ENCODE results near the gene TP53BP2.
"Not testable (repeated sequence)": the region's sequence is repeated elsewhere in the genome, so short reads cannot be mapped to it uniquely, and the experiment has no call there.

The TP53BP2 gene

DNA sequence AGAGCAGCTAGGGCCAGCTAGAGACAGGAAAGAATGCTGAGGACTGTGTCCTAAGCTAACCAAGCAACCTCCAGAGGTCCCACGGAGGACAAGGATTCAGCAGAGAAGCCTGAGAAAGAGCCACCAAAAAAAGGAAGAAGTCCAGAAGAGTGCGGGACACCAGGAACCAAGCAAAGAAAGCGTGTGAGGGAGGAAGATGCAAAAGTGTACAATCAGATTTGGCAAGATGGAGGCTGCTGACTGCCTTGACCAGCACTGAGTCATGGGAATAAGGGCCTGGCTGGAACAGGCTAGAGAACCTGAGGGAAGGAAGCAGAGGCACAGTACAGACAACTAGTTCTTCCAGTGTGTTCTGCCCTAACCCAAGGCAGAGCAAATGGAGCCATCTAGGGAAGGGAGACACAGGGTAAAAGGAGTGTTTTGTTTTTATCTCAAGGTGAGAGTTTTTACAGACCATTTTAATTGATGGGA lies 18.5 kb downstream of the TP53BP2 start:
- DNase-seq, result no peak

DNA sequence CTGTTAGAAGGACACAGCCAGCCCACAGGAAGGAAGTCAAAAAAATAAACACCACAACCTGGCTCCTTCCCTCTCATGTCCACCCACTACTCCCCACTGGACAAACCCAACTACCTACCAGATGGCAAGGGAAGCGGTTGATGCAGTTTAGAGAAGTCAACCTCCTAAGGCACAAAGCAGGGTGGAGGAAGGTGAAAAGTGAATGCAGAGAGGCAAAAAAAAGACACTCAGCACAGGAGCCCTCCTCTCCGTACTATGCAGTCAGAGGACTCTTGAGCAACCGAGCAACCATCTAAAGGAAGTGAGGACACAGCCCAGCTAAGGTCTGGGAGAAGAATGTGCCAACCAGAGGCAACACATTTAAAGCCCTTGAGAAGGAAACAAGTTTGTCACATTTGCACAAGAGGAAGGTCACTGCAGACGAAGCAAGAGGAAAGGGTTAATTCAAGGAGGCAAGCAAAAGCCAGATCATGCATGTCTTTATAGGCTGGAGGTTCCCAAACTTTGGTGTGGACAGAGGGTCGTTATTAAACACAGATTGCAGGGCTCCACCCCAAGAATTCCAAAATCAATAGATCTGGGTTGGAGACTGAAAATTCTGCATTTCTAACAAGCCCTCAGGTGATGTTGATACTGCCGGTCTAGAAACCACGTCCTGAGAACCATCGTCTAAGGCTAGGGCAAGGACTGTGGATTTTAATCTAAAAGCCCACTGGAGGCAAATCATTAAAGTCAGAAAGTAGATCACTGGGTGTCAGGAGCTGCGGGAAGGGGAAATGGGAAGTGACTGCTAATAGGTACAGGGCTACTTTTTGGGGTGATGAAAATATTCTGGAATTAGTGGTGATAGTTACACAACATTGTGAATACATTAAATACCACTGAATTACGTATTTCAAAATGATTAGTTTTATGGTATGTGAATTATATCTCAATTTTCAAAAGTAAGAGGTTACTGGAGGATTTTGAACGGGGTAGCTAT lies 19.7 kb downstream of the TP53BP2 start:
- peak; percentile 84 for DNase-seq

- DNase-seq, result no peak
Measured at GRCh38 chr1:223824712-223825111, 21.0 kb downstream of the TP53BP2 start.

- no peak for DNase-seq
Measured at GRCh38 chr1:223824287-223824686, 21.5 kb downstream of the TP53BP2 start.

- DNase-seq, result no peak
Measured at GRCh38 chr1:223820971-223821370, 24.8 kb downstream of the TP53BP2 start.

GRCh38 chr1:223820515-223820858 lies 25.3 kb downstream of the TP53BP2 start:
- DNase-seq, result no peak

DNA sequence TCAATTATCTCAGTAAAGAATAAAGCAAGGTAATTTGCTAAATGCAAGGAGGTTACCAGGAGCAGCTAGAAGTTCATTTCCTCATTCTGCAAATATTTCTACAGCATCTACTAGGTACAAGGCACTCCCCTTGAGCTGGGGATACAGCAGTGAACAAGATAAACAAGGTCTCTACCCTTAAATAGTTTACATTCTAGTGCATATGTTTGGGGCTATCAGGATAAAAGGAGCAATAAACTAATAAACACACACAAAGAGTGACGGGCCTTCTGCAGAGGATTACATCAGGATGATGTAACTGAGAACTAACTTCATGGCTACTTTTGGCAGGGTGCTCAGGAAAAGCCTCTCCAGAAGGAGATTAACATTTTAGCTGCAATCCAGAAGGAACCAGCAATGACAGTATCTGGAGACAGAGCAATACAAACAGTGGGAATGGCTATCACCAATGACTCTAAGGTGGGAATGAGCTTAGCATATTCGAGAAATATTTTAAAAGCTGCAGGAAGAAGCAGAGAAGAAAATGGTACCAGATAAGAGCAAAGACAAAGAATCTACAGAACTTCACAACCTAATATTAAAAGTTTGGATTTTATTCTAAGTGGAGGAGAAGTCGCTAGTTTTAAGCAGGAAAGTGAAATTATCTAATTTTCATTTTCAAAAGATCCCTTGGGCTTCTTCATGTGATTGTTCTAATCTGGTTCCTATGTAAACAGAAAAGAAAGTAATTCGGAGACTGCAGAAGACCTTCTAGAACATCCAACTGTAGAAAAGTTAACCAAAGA lies 25.8 kb downstream of the TP53BP2 start:
- DNase-seq, result no peak

- DNase-seq, result not testable (repeated sequence)
Measured at GRCh38 chr1:223817265-223817664, 28.5 kb downstream of the TP53BP2 start.

- no peak for DNase-seq
Measured at GRCh38 chr1:223815865-223816264, 29.9 kb downstream of the TP53BP2 start.

GRCh38 chr1:223815020-223815853 lies 30.5 kb downstream of the TP53BP2 start:
- no peak for DNase-seq

GRCh38 chr1:223813645-223814044 lies 32.1 kb downstream of the TP53BP2 start:
- DNase-seq, result no peak

GRCh38 chr1:223811634-223812101 lies 34.1 kb downstream of the TP53BP2 start:
- peak; percentile 79 for DNase-seq

- no peak for DNase-seq
Measured at GRCh38 chr1:223810586-223810985, 35.2 kb downstream of the TP53BP2 start.

- DNase-seq, result not testable (repeated sequence)
Measured at GRCh38 chr1:223809905-223810304, 35.8 kb downstream of the TP53BP2 start.

DNA sequence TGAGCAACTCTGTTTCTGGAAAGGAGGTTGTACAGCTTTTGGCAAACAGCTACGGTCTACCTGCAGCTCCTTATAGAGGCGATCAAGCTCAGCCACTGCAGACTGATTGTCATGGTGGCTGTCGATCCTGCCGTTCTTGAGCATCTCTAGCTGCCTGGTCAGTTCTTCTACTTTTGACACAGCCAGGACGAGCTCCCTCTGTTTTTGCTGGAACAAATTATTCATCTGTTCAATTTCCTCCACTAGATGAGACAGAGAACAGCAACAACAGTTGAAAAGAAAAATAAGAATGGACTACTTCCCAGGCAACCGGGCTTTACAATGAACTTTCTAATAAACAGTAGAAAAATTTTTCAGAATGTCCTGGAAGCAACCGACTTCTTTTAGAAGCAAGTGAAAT lies 42.5 kb downstream of the TP53BP2 start:
- DNase-seq, result no peak

- DNase-seq, result no peak
Measured at GRCh38 chr1:223802602-223803001, 43.1 kb downstream of the TP53BP2 start.

- DNase-seq, result no peak
Measured at GRCh38 chr1:223802032-223802431, 43.7 kb downstream of the TP53BP2 start.

- no peak for DNase-seq
Measured at GRCh38 chr1:223796210-223796609, 49.5 kb downstream of the TP53BP2 start.

- peak; percentile 59 for DNase-seq
Measured at GRCh38 chr1:223794136-223794880, 51.4 kb downstream of the TP53BP2 start.

DNA sequence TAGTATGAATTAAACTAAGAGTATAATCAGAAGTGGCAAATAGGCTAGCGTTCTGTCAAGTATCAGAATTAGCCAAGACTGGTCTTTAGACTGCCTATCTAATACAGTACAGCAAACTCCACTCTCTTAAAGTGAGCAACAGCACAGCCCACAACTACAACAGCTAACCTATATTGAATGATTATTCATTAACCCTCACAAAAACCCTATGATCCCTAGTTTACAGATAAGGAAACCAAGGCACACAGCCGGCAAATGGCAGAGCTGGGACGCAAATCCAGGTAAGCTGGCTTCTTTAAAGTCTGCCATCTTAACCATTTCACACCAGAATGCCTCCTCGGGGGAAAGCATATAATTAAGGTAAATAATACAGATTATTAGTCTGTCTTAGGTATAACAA lies 52.0 kb downstream of the TP53BP2 start:
- no peak for DNase-seq

- no peak for DNase-seq
Measured at GRCh38 chr1:223792046-223792445, 53.7 kb downstream of the TP53BP2 start.

Measured in hematopoietic multipotent progenitor cell treated with erythropoietin and hydrocortisone succinate and interleukin-3 and kit ligand, for 4 days (in vitro differentiated cells).